PC-9 (cell line): Measurements from ENCODE around the gene FTO. TPM values are rescaled to one million over a fixed set of nuclear protein-coding genes. Genes with fewer than 3 reads are reported as not detected.

Experiments
- BruUV-seq: library from RNA; stranded (reverse); fragments of 400-500 nt; replicated peaks from 2 replicates; lab custom pipeline; 2021; lab: Mats Ljungman, UMichigan
- CTCF ChIA-PET: fragments of 300-600 bp; sonication (Branson Sonifier 250); formaldehyde crosslinking; loops from one replicate; lab custom pipeline; 2022; ENCODE audit warnings: antibody characterized with exemption; lab: Charles Lee
- POLR2A ChIA-PET: fragments of 300-600 bp; sonication (Branson Sonifier 250); formaldehyde crosslinking; loops from one replicate; lab custom pipeline; 2022; ENCODE audit warnings: antibody characterized with exemption; ENCODE audit not compliant: unreplicated experiment; lab: Charles Lee
- DNase-seq, 2 experiments: peaks; one replicate each; pipeline versions ENCODE4 v3.0.0 to v3.0.0-alpha.2; 2015 to 2022; ENCODE audit warnings: mixed read lengths in 1 of 2
- H2AFZ ChIP-seq: fragments of 200-600 bp; sonication (generic); 2 replicates; pipeline ENCODE4 v1.8.1; 2017; ENCODE audit warnings: antibody characterized with exemption
- H3F3A ChIP-seq: fragments of 200-600 bp; sonication (generic); 2 replicates; pipeline ENCODE4 v1.8.1; 2017; ENCODE audit warnings: antibody characterized with exemption, mild to moderate bottlenecking, low read depth; ENCODE audit not compliant: insufficient read depth
- H3K27ac ChIP-seq: fragments of 200-600 bp; sonication (generic); 2 replicates; pipeline ENCODE4 v1.6.1; 2016; ENCODE audit warnings: mixed run types
- H3K27me3 ChIP-seq: fragments of 200-600 bp; sonication (generic); 2 replicates; pipeline ENCODE4 v1.6.1; 2016; ENCODE audit warnings: low read depth, mixed run types; ENCODE audit not compliant: insufficient read depth
- H3K36me3 ChIP-seq: fragments of 200-600 bp; sonication (generic); 2 replicates; pipeline ENCODE4 v1.6.1; 2016; ENCODE audit warnings: low read depth, mixed run types
- H3K4me1 ChIP-seq: fragments of 200-600 bp; sonication (generic); replicated peaks from 2 replicates; pipeline ENCODE4 v1.6.1; 2016; ENCODE audit warnings: mixed run types; ENCODE audit not compliant: insufficient read depth
- H3K4me2 ChIP-seq: fragments of 200-600 bp; sonication (generic); 2 replicates; pipeline ENCODE4 v1.6.1; 2017; ENCODE audit warnings: mixed run types
- H3K4me3 ChIP-seq: fragments of 200-600 bp; sonication (generic); 2 replicates; pipeline ENCODE4 v1.6.1; 2016; ENCODE audit warnings: mixed run types
- H3K79me2 ChIP-seq: fragments of 200-600 bp; sonication (generic); 2 replicates; pipeline ENCODE4 v1.6.1; 2017; ENCODE audit warnings: low read depth, mixed run types
- H3K9me2 ChIP-seq: fragments of 200-600 bp; sonication (generic); 2 replicates; pipeline ENCODE4 v1.8.1; 2017; ENCODE audit warnings: mild to moderate bottlenecking; ENCODE audit not compliant: insufficient read depth
- H3K9me3 ChIP-seq: fragments of 200-600 bp; sonication (generic); 2 replicates; pipeline ENCODE4 v1.8.1; 2016; ENCODE audit warnings: low read depth; ENCODE audit not compliant: insufficient read depth
- H4K20me1 ChIP-seq: fragments of 200-600 bp; sonication (generic); 2 replicates; pipeline ENCODE4 v1.8.1; 2017; ENCODE audit not compliant: insufficient read depth
- EZH2 ChIP-seq: fragments of 200-600 bp; sonication (generic); IDR thresholded peaks from 2 replicates; pipeline ENCODE4 v1.8.0; 2017; ENCODE audit warnings: antibody characterized with exemption, low read depth
- intact Hi-C: fragments of 100-400 bp; cut with micrococcal nuclease; formaldehyde crosslinking; loops from one replicate; pipeline ENCODE4 v1.10.0; 2022; ENCODE audit not compliant: unreplicated experiment
- total RNA-seq: library from RNA; stranded (reverse); gene quantifications from 2 replicates; pipeline ENCODE4 v1.2.3, GENCODE V29; 2021
- TF ChIP-seq, protein P1 (sequence below): fragments of 200-600 bp; sonication (generic); conservative IDR thresholded peaks from 2 replicates; pipeline ENCODE4 v1.6.1; 2017; ENCODE audit warnings: mixed run types, antibody characterized with exemption, mild to moderate bottlenecking, moderate library complexity

FTO gene
- total RNA-seq, 1 experiment from 2014 or later = 58.1 TPM

GRCh38 chr16:54098247-54098646 lies 394.3 kb downstream of the FTO start:
- TF ChIP-seq, protein P1, sequence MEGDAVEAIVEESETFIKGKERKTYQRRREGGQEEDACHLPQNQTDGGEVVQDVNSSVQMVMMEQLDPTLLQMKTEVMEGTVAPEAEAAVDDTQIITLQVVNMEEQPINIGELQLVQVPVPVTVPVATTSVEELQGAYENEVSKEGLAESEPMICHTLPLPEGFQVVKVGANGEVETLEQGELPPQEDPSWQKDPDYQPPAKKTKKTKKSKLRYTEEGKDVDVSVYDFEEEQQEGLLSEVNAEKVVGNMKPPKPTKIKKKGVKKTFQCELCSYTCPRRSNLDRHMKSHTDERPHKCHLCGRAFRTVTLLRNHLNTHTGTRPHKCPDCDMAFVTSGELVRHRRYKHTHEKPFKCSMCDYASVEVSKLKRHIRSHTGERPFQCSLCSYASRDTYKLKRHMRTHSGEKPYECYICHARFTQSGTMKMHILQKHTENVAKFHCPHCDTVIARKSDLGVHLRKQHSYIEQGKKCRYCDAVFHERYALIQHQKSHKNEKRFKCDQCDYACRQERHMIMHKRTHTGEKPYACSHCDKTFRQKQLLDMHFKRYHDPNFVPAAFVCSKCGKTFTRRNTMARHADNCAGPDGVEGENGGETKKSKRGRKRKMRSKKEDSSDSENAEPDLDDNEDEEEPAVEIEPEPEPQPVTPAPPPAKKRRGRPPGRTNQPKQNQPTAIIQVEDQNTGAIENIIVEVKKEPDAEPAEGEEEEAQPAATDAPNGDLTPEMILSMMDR = no peak
- Histone ChIP-seq H3K9me2 (no peaks in the 10 kb centered on the region), H3K4me2 (no peak overlapping the region), H3F3A (no peaks in the 10 kb centered on the region), H2AFZ (no peak overlapping the region), H3K9me3 (no peaks in the 10 kb centered on the region), H4K20me1 (no peaks in the 10 kb centered on the region), H3K27ac (no peak overlapping the region), H3K79me2 (no peaks in the 10 kb centered on the region), H3K4me3 (no peak overlapping the region), H3K4me1 (no peaks in the 10 kb centered on the region), H3K27me3 (no peaks in the 10 kb centered on the region), H3K36me3 (no peaks in the 10 kb centered on the region)
- no peak for DNase-seq
- intact Hi-C loops = no loop called here
- POLR2A ChIA-PET = no interaction called here
- CTCF ChIA-PET = no interaction called here
- BruUV-seq = no TSS peak

GRCh38 chr16:54099627-54100026 lies 395.7 kb downstream of the FTO start:
- no peak overlapping the region for H3K27ac ChIP-seq
- no peaks in the 10 kb centered on the region for H3K9me2 ChIP-seq
- ChIA-PET CTCF (no interaction called here), POLR2A (no interaction called here)
- H3K4me2 ChIP-seq = no peak overlapping the region
- no peaks in the 10 kb centered on the region for H3K4me1 ChIP-seq
- intact Hi-C loops = no loop called here
- no peaks in the 10 kb centered on the region for H4K20me1 ChIP-seq
- no peak overlapping the region for H2AFZ ChIP-seq
- no peak overlapping the region for H3K4me3 ChIP-seq
- H3K9me3 ChIP-seq = no peaks in the 10 kb centered on the region
- DNase-seq = no peak
- TF ChIP-seq, protein P1 = no peak
- TF ChIP-seq EZH2 = no peak
- BruUV-seq = no TSS peak
- H3K36me3 ChIP-seq = no peaks in the 10 kb centered on the region
- H3F3A ChIP-seq = no peaks in the 10 kb centered on the region
- H3K79me2 ChIP-seq = no peaks in the 10 kb centered on the region
- H3K27me3 ChIP-seq = no peaks in the 10 kb centered on the region

DNA sequence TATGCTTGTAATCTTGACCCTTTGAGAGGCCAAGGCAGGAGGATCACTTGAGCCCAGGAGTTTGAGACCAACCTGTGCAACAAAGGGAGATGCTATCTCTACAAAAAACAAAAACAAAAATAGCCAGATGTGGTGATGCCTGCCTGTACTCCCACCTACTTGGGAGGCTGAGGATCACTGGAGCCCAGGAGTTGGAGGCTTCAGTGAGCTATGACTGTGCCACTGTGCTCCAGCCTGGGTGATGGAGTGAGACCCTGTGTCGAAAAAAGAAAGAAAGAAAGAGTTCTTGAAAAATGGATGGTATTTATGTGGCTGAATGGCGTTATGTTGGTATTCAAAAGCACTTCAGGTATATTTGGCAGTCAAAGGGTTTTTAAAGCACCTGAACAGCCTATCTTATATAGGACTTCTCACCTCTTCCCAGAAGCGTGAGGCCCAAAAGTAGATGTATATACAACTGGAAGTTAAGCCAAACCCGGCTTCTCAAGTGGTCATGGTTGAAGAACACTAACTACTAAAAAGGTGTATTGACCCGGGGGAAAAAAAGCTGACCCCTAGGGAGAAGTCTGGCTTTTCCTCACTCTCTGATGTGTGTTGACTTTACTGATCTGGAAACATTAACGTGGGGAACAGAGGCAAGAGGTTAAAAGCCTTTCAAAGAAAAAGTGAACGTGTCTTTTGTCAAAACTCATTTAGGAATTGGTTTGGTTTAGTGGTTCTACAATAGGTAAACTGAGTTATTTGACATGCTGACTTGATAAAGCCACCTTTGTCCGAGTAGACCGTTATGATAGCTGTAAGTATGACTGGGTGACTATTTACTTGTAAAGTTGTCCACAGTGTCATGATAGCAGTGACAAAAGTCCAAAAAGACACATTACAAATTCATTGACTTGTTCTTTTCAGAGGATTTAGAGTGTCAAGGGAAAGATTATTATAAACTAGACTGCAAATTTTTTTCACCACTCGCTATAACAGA lies 399.2 kb downstream of the FTO start:
- TF ChIP-seq, protein P1 = no peak
- TF ChIP-seq EZH2 = no peak
- H3K9me2 ChIP-seq = no peaks in the 10 kb centered on the region
- H3F3A ChIP-seq = no peaks in the 10 kb centered on the region
- no peaks in the 10 kb centered on the region for H3K9me3 ChIP-seq
- ChIA-PET CTCF (no interaction called here), POLR2A (no interaction called here)
- H3K4me3 ChIP-seq = no peak overlapping the region
- H4K20me1 ChIP-seq = no peaks in the 10 kb centered on the region
- no peak for DNase-seq
- H3K79me2 ChIP-seq = no peaks in the 10 kb centered on the region
- no TSS peak for BruUV-seq
- intact Hi-C loops = no loop called here
- H3K36me3 ChIP-seq = no peaks in the 10 kb centered on the region
- H3K4me2 ChIP-seq = no peak overlapping the region
- no peaks in the 10 kb centered on the region for H3K4me1 ChIP-seq
- H3K27ac ChIP-seq = no peak overlapping the region
- no peak overlapping the region for H2AFZ ChIP-seq
- H3K27me3 ChIP-seq = no peaks in the 10 kb centered on the region
